Lung microvascular endothelial cell (primary cell): ENCODE results near the gene GNAO1. TPM values are rescaled to one million over a fixed set of nuclear protein-coding genes. Genes with fewer than 3 reads are reported as not detected.
A peak's percentile ranks its signal among the peaks of the same experiment; 100 is the strongest.
"Not testable (repeated sequence)": the region's sequence is repeated elsewhere in the genome, so short reads cannot be mapped to it uniquely, and the experiment has no call there.

ENCODE experiments used
- DNase-seq, 2 donors: peaks; one replicate each; pipeline versions ENCODE4 v3.0.0 to v3.0.0-alpha.2; 2010; ENCODE audit warnings: low read depth in 2 of 2
- total RNA-seq: library from RNA; depleted of rRNA; stranded (reverse); fragments of >200 nt; gene quantifications from 2 replicates; pipeline ENCODE4 v1.2.1, GENCODE V29; 2014

The GNAO1 gene
- total RNA-seq, 1 donor from 2014 or later: not detected

- no peak for DNase-seq
These were observed 196.1 kb downstream of the GNAO1 start for GRCh38 chr16:56387396-56387795.

DNA sequence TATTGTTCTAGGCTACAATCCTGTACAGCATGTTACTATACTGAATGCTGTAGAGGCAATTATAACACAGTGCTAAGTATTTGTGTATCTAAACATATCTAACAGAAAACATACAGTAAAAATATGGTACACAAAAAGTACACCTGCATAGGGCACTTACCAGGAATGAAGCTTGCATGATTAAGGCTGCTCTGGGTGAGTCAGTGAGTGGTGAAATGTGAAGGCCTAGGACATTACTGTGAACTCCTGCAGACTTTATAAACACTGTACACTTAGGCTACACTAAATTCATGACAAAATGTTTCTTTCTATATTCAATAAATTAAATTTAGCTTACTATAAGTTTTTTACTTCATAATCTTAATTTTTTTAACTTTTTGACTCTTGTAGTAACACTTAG, 196.9 kb downstream of the GNAO1 start:
- no peak for DNase-seq

DNA sequence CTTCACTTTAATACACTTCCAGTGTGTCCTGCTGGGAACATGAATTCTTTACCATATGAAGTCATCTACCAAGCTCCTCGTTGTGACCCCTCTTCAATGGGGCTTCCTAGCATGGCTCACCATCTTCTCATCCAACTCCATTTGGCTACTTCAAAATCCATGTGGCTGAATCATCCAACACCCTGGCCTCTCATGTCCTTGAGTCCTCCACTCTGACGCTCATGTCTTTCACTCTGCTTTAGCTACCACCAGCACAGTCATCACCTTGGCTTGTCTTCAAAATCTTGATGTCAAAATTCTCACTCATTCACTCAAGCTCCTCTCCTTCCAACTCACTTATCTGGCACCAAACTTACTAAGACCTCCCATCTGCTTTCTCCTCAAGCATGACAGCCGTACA, 198.3 kb downstream of the GNAO1 start:
- peak in 1 of 2 donors; percentile 67 for DNase-seq

DNA sequence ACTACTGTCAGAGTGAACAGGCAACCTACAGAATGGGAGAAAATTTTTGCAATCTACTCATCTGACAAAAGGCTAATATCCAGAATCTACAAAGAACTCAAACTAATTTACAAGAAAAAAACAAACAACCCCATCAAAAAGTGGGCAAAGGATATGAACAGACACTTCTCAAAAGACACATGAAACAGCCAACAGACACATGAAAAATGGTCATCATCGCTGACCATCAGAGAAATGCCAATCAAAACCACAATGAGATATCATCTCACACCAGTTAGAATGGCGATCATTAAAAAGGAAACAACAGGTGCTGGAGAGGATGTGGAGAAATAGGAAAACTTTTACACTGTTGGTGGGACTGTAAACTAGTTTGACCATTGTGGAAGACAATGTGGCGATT, 205.4 kb downstream of the GNAO1 start:
- DNase-seq: not testable (repeated sequence)

- DNase-seq: no peak
These were observed 207.8 kb downstream of the GNAO1 start for GRCh38 chr16:56399047-56399446.

DNA sequence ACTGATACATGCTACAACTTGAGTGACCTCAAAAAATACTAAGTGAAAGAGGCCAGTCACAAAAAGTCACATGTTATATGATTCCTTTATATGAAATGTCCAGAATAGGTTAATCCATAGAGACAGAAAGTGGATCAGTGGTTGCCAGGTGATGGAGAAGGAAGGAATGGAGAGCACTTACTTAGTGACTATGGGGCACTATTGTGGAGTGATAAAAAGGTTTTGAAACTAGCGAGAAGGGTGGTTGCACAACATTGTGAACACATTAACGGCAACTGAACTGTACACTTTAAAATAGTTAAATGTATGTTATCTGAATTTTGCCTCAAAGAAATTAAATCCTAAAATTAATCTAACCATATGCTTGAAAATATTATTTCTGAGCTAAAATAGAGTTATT, 208.2 kb downstream of the GNAO1 start:
- no peak for DNase-seq

GRCh38 chr16:56400458-56400857, 209.2 kb downstream of the GNAO1 start:
- no peak for DNase-seq

DNA sequence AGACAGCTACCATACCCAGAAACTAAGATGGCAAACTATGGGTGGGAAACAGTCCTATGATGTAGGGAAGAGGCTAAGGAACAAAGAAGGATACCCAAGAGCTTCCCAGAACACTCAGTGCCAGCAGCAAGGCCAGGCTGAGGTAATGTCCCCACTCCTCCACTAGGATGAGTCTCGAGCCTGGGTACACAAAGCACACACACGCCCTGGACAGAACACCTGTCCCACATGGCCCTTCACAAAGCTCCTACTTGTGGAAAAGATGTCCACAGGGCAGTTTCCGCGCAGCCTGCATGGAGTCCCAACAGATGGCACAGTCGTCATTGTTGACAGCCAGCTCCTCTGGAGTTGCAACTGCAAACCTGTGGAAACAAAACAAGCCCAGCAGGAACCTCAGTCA, 210.2 kb downstream of the GNAO1 start:
- DNase-seq: peak; percentile 5 to 12

GRCh38 chr16:56405977-56406672, 214.8 kb downstream of the GNAO1 start:
- DNase-seq: no peak

Other genes starting within 250 kb of the GNAO1 start
- gene AMFR, start 234.1 kb downstream of the GNAO1 start, total RNA-seq: 219 and 401 TPM in 2 replicates